Trophoblast cell (in vitro differentiated cells and primary cell): ENCODE measurements around the gene CCNT1.
A peak's percentile ranks its signal among the peaks of the same experiment; 100 is the strongest.

Source experiments
- DNase-seq, 2 donors: peaks; one replicate each; pipeline ENCODE4 v3.0.0-alpha.2; 2016
- H2AFZ ChIP-seq: 2 replicates; pipeline ENCODE4 v1.6.1; 2013; ENCODE audit warnings: low read length, moderate library complexity, mild to moderate bottlenecking; ENCODE audit not compliant: insufficient read depth, poor library complexity
- H2AK5ac ChIP-seq: 2 replicates; pipeline ENCODE4 v1.6.1; 2013; ENCODE audit warnings: mild to moderate bottlenecking, low read length
- H2BK120ac ChIP-seq: 2 replicates; pipeline ENCODE4 v1.6.1; 2013; ENCODE audit warnings: low read length, mild to moderate bottlenecking, moderate library complexity; ENCODE audit not compliant: insufficient read depth, poor library complexity
- H2BK12ac ChIP-seq: 2 replicates; pipeline ENCODE4 v1.6.1; 2013; ENCODE audit warnings: mild to moderate bottlenecking, low read length, moderate library complexity
- H2BK5ac ChIP-seq: 2 replicates; pipeline ENCODE4 v1.6.1; 2013; ENCODE audit warnings: low read length, low read depth, moderate library complexity, mild to moderate bottlenecking; ENCODE audit not compliant: poor library complexity
- H3K14ac ChIP-seq: 2 replicates; pipeline ENCODE4 v1.6.1; 2013; ENCODE audit warnings: mild to moderate bottlenecking, low read length
- H3K18ac ChIP-seq: 2 replicates; pipeline ENCODE4 v1.6.1; 2013; ENCODE audit warnings: mild to moderate bottlenecking, low read length
- H3K23ac ChIP-seq: 2 replicates; pipeline ENCODE4 v1.6.1; 2013; ENCODE audit warnings: low read length
- H3K27ac ChIP-seq: 2 replicates; pipeline ENCODE4 v1.5.1; 2013; ENCODE audit warnings: low read depth, mild to moderate bottlenecking, inconsistent platforms, low read length, moderate library complexity
- H3K27me3 ChIP-seq: 2 replicates; pipeline ENCODE4 v1.6.1; 2013; ENCODE audit warnings: inconsistent platforms, mild to moderate bottlenecking, low read length, moderate library complexity; ENCODE audit not compliant: insufficient read depth
- H3K36me3 ChIP-seq, 2 experiments: 1 replicate in 1 of 2; 2 replicates in 1 of 2; pipeline ENCODE4 v1.6.1; 2013; ENCODE audit warnings: low read length in 2 of 2, mild to moderate bottlenecking in 2 of 2, moderate library complexity in 1 of 2; ENCODE audit not compliant: insufficient read depth in 2 of 2, control insufficient read depth in 1 of 2
- H3K4ac ChIP-seq: 2 replicates; pipeline ENCODE4 v1.6.1; 2013; ENCODE audit warnings: low read depth, mild to moderate bottlenecking, low read length, moderate library complexity
- H3K4me1 ChIP-seq, 2 experiments: 1 replicate in 1 of 2; 2 replicates in 1 of 2; pipeline ENCODE4 v1.6.1; 2013; ENCODE audit warnings: low read length in 2 of 2, mild to moderate bottlenecking in 2 of 2, moderate library complexity in 1 of 2; ENCODE audit not compliant: insufficient read depth in 2 of 2, control insufficient read depth in 1 of 2
- H3K4me2 ChIP-seq: 2 replicates; pipeline ENCODE4 v1.6.1; 2013; ENCODE audit warnings: inconsistent platforms, mild to moderate bottlenecking, low read length, moderate library complexity
- H3K4me3 ChIP-seq: 2 replicates; pipeline ENCODE4 v1.5.1; 2013; ENCODE audit warnings: mild to moderate bottlenecking, low read depth, low read length, inconsistent platforms
- H3K79me1 ChIP-seq: one replicate; pipeline ENCODE4 v1.6.1; 2013; ENCODE audit warnings: low read length
- H3K79me2 ChIP-seq: 2 replicates; pipeline ENCODE4 v1.6.1; 2013; ENCODE audit warnings: low read length, mild to moderate bottlenecking; ENCODE audit not compliant: control insufficient read depth, insufficient read depth, poor library complexity
- H3K9ac ChIP-seq: 2 replicates; pipeline ENCODE4 v1.6.1; 2013; ENCODE audit warnings: mild to moderate bottlenecking, low read length
- H3K9me3 ChIP-seq: 2 replicates; pipeline ENCODE4 v1.6.1; 2013; ENCODE audit warnings: low read depth, mild to moderate bottlenecking, control low read depth, inconsistent platforms, low read length; ENCODE audit not compliant: insufficient read depth
- H4K12ac ChIP-seq: 2 replicates; pipeline ENCODE4 v1.6.1; 2013; ENCODE audit warnings: low read depth, mild to moderate bottlenecking, low read length, moderate library complexity
- H4K8ac ChIP-seq: 2 replicates; pipeline ENCODE4 v1.6.1; 2013; ENCODE audit warnings: low read depth, mild to moderate bottlenecking, low read length, moderate library complexity
- H4K91ac ChIP-seq: one replicate; pipeline ENCODE4 v1.6.1; 2013; ENCODE audit warnings: low read depth, mild to moderate bottlenecking, low read length, moderate library complexity
- WGBS: extraction: QIAGEN DNeasy Blood & Tissue Kit; methylation state at CpG from one replicate; pipeline ENCODE4 v1.1.7; 2013; ENCODE audit warnings: missing lambda C conversion rate; ENCODE audit not compliant: insufficient read length, insufficient coverage; ENCODE audit errors: extremely low coverage; 5-methylcytosine and 5-hydroxymethylcytosine counted together

The CCNT1 gene

GRCh38 chr12:48758186-48758585, 41.7 kb upstream of the CCNT1 start:
- no peak overlapping the region for H3K4ac ChIP-seq
- H3K27me3 ChIP-seq, result no peaks in the 10 kb centered on the region
- H3K18ac ChIP-seq, result no peak overlapping the region

DNA sequence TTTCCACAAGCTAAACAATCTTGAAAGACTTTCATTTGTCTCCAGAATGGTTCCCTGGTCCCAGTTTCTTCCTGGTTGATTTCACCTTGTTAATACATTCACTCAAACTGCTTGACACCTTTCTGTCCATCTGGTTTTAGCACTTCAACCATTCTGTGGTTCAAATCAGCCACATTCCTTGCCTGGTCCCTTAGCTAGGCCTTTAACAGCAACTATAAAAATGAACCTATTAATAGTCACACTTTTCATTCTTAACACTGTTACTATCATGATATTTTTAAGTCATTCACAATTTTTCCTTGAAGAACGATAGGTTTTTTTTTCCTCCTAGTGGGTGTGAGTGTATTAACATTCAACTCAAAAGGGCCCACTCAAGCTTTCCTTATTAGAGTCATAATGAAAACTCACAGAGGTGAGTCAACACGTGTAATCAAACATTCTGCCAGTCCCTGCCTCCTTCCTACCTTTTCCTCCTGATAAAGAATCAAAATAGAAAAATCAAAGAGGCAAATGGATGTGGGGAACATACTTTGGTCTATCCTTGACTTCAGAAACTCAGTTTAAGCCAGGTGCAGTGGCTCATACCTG, 34.4 kb upstream of the CCNT1 start:
- no peak overlapping the region for H2AFZ ChIP-seq
- H3K9me3 ChIP-seq, result no peaks in the 10 kb centered on the region
- no peak overlapping the region for H3K23ac ChIP-seq
- no CpG with 5 or more reads among the region's 2 CpGs for WGBS
- no peak overlapping the region for H4K8ac ChIP-seq
- no peaks in the 10 kb centered on the region for H3K79me2 ChIP-seq
- no peaks in the 10 kb centered on the region for H3K79me1 ChIP-seq
- no peak overlapping the region for H3K14ac ChIP-seq
- no peak for DNase-seq
- H4K91ac ChIP-seq, result no peak overlapping the region
- H2BK5ac ChIP-seq, result no peak overlapping the region
- H3K27me3 ChIP-seq, result no peaks in the 10 kb centered on the region
- no peak overlapping the region for H3K18ac ChIP-seq
- H3K4me1 ChIP-seq, result no peaks in the 10 kb centered on the region
- no peak overlapping the region for H2BK12ac ChIP-seq
- H2BK120ac ChIP-seq, result no peak overlapping the region
- H3K4ac ChIP-seq, result no peak overlapping the region
- no peaks in the 10 kb centered on the region for H3K36me3 ChIP-seq
- no peak overlapping the region for H3K9ac ChIP-seq
- H3K4me2 ChIP-seq, result no peak overlapping the region
- no peak overlapping the region for H2AK5ac ChIP-seq
- H3K27ac ChIP-seq, result no peak overlapping the region
- no peak overlapping the region for H3K4me3 ChIP-seq
- no peak overlapping the region for H4K12ac ChIP-seq

More at GRCh38 chr12:48758186-48758585, 41.7 kb upstream of the CCNT1 start:
- Histone ChIP-seq H3K4me3 (peak overlapping the region; percentile 25), H3K4me1 (no peaks in the 10 kb centered on the region), H3K14ac (no peak overlapping the region), H3K79me1 (no peaks in the 10 kb centered on the region), H4K12ac (no peak overlapping the region), H2BK120ac (no peak overlapping the region), H4K8ac (no peak overlapping the region), H3K79me2 (no peaks in the 10 kb centered on the region), H3K27ac (no peak overlapping the region), H3K23ac (no peak overlapping the region), H2AFZ (no peak overlapping the region), H2BK5ac (no peak overlapping the region), H3K9me3 (no peaks in the 10 kb centered on the region), H2BK12ac (no peak overlapping the region), H3K36me3 (no peaks in the 10 kb centered on the region), H2AK5ac (no peak overlapping the region), H3K9ac (no peak overlapping the region), H3K4me2 (no peak overlapping the region), H4K91ac (no peak overlapping the region)
- WGBS, result no CpG with 5 or more reads among the region's 4 CpGs
- no peak for DNase-seq

DNA sequence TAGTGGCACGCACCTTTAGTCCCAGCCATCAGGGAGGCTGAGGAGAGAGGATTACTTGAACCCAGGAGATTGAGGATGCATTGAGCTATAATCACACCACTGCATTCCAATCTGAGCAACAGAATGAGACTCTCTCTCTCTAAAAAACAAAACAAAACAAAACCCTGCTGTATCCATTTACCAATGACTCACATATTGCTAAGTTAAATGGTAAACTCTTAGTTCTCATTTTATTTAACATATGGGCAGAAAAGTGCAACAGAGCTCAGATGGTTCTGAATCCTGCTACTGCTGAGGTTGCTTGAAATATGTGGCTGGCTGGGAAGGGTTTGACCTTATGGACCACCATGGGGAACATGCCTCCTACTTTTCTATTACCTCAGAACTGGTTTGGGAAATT, 33.7 kb upstream of the CCNT1 start:
- Histone ChIP-seq H2BK5ac (no peak overlapping the region), H3K4ac (no peak overlapping the region), H4K91ac (no peak overlapping the region), H3K4me2 (no peak overlapping the region), H2AK5ac (no peak overlapping the region), H3K14ac (no peak overlapping the region), H3K79me2 (no peaks in the 10 kb centered on the region), H4K8ac (no peak overlapping the region), H3K9ac (no peak overlapping the region), H2AFZ (no peak overlapping the region), H3K23ac (no peak overlapping the region), H3K36me3 (no peaks in the 10 kb centered on the region), H4K12ac (no peak overlapping the region), H3K18ac (no peak overlapping the region), H3K79me1 (no peaks in the 10 kb centered on the region), H3K4me1 (no peaks in the 10 kb centered on the region), H3K27me3 (no peaks in the 10 kb centered on the region), H3K4me3 (no peak overlapping the region), H3K27ac (no peak overlapping the region), H3K9me3 (no peaks in the 10 kb centered on the region), H2BK12ac (no peak overlapping the region), H2BK120ac (no peak overlapping the region)
- WGBS, result no CpG with 5 or more reads among the region's 1 CpG
- no peak for DNase-seq

DNA sequence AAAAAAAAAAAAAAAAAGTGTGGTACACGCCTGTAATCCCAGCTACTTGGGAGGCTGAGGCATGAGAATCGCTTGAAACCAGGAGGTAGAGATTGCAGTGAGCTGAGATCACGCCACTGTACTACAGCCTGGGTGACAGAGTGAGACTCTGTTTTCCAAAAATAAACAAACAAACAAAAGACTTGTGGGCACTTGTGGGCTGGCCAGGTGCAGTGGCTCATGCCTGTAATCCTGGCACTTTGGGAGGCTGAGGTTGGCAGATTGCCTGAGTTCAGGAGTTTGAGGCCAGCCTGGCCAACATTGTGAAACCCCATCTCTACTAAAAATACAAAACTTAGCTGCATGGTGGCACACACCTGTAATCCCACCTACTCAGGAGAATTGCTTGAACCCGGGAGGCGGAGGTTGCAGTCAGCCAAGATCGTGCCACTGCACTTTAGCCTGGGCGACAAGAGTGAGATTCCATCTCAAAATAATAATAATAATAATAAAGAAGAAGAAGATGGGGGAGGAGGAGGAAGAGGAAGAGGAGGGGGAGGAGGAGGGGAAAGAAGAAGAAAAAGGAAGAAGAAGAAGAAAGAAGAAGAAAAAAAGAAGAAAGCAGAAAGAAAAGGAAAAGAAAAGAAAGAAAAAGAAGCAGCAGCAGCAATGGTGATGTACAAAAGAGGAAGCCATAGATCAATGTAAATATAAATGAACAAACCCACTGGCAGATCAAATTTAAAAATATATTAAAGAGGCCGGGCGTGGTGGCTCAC, 27.9 kb upstream of the CCNT1 start:
- H2BK120ac ChIP-seq, result no peak overlapping the region
- H3K79me2 ChIP-seq, result no peaks in the 10 kb centered on the region
- no peak overlapping the region for H3K14ac ChIP-seq
- no peak overlapping the region for H4K8ac ChIP-seq
- H3K9me3 ChIP-seq, result no peaks in the 10 kb centered on the region
- no peak overlapping the region for H3K9ac ChIP-seq
- no peak overlapping the region for H3K23ac ChIP-seq
- H2AK5ac ChIP-seq, result no peak overlapping the region
- H3K4me3 ChIP-seq, result no peak overlapping the region
- no peaks in the 10 kb centered on the region for H3K36me3 ChIP-seq
- H3K27me3 ChIP-seq, result no peaks in the 10 kb centered on the region
- H3K4ac ChIP-seq, result no peak overlapping the region
- WGBS, result no CpG with 5 or more reads among the region's 9 CpGs
- no peak overlapping the region for H2AFZ ChIP-seq
- DNase-seq, result no peak
- H2BK12ac ChIP-seq, result no peak overlapping the region
- no peak overlapping the region for H3K18ac ChIP-seq
- no peaks in the 10 kb centered on the region for H3K79me1 ChIP-seq
- no peak overlapping the region for H4K12ac ChIP-seq
- no peak overlapping the region for H2BK5ac ChIP-seq
- H3K27ac ChIP-seq, result no peak overlapping the region
- H3K4me1 ChIP-seq, result no peaks in the 10 kb centered on the region
- no peak overlapping the region for H3K4me2 ChIP-seq
- H4K91ac ChIP-seq, result no peak overlapping the region
